Renal cortical epithelial cell (primary cell): ENCODE results near the gene REV3L. TPM values are rescaled to one million over a fixed set of nuclear protein-coding genes. Genes with fewer than 3 reads are reported as not detected.
A peak's percentile ranks its signal among the peaks of the same experiment; 100 is the strongest.

ENCODE experiments used
- DNase-seq: peaks from one replicate; pipeline ENCODE4 v3.0.0-alpha.2; 2011; ENCODE audit warnings: low read depth
- total RNA-seq: library from RNA; depleted of rRNA; stranded (reverse); fragments of >200 nt; gene quantifications from 2 replicates; pipeline ENCODE4 v1.2.3, GENCODE V29; 2014

REV3L gene
- total RNA-seq, 1 donor from 2014 or later: 41.9 TPM

GRCh38 chr6:111468329-111469012 is 14.5 kb downstream of the REV3L start:
- no peak for DNase-seq

DNA sequence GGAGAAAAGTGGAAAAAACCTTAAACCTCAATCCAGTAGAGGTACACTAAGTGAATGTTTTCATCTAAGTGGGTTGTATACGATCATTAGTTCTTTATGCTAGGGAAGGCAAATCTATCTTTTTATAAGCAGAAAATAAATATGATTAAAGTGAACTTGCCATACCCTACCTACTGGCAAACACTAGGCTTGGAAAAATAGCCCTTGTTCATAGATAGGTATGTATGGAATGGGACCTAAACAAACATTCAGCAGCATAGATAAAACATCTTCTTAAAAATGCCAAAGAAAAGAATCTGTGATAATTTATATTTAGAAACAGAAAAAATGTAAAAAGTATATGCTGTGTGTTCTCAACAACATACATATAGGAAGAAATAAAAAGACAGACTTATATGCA is 18.8 kb downstream of the REV3L start:
- DNase-seq: no peak

DNA sequence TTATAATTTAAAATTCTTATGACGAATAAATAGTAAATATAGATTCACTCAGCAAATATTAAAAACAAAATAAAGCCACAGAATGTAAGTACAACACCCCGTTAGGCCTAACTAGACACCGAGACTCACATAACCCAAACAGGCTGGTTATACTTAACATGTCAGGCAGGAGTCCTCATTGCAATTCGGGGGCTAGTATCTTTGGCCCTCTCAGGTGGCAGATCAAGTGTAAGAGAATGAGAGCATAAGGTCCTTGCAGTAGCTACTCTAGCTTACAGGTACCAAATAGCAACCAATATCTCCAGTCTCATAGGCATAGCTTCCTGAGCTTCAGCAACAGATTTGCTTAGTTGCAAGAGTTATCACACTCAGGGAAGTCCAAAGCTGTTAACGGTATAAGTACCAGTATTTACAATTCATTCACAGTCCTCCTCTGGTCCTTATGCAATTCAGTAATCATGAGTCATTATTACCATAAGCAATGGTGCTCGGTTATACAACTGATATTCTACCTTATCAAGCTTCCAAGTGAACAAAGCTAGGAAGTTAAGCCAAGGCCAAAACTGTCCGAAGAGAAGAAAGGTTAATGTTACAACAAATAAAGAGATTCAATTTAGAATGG is 20.1 kb downstream of the REV3L start:
- peak; percentile 78 for DNase-seq

DNA sequence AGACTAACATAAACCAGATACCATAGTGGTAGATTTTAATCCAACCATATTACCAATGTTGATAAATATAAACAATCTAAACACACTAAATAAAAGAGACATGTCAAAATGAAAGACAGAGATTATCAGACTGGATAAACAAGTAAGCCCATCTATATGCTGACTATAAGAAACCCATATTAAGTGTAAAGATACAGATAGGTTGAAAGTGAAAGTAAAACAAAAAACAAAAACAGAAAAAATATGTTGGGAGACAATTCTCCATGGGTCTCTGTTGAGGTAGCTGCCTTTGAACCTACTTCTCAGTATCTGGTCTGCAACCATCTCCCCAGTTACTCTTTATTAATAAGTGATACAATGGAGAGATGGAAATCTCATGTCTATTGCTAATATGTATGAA is 21.2 kb downstream of the REV3L start:
- no peak for DNase-seq

DNA sequence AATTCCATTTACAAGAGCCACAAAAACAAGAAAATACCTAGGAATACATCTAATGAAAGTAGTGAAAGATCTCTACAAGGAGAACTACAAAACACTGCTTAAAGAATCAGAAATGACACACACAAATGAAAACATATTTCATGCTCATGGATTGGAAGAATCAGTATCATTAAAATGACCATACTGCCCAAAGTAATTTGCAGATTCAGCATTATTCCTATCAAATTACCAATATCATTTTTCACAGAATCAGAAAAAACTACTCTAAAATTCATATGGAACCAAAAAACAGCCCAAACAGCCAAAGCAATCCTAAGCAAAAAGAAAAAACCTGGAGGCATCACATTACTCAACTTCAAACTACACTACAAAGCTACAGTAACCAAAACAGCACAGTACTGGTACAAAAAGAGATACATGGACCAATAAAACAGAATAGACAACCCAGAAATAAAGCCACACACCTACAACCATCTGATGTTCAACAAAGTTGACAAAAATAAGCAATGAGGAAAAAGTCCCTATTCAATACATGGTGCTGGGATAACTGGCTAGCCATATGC is 24.3 kb downstream of the REV3L start:
- DNase-seq: no peak

- DNase-seq: no peak
Measured at GRCh38 chr6:111456208-111456607, 26.8 kb downstream of the REV3L start.

DNA sequence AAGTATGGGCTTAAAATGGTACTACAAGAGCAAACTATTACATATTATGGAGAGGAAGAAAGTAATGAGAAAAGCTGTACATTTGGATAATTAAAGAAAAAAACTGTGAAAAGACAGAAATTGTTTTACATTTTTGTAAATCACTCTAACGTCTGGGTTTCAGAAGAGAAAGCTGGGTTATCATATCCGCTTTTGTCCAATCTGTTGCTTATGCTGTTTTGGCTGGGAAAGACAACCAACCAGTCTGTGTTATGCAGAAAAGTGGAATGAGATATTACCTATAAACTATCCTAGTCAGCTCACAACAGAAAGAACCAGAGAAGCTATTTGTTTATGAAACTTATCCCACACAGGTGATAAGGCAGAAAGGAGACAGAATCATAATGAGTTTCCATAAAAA is 32.4 kb downstream of the REV3L start:
- DNase-seq: no peak

DNA sequence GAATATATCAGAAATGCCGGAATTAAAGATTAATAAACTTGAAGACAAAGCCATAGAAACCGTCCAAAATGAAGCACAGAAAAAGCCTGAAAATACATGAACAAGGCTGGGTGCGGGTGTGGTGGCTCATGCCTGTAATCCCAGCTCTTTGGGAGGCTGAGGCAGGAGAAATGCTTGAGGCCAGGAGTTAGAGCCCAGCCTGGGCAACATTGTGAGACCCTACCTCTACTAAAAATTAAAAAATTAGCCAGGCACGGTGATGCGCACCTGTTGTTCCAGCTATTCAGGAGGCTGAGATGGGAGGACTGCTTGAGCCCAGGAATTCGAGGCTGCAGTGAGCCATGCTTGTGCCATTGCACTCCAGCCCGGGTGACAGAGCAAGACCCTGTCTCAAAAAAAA is 32.9 kb downstream of the REV3L start:
- DNase-seq: no peak

DNA sequence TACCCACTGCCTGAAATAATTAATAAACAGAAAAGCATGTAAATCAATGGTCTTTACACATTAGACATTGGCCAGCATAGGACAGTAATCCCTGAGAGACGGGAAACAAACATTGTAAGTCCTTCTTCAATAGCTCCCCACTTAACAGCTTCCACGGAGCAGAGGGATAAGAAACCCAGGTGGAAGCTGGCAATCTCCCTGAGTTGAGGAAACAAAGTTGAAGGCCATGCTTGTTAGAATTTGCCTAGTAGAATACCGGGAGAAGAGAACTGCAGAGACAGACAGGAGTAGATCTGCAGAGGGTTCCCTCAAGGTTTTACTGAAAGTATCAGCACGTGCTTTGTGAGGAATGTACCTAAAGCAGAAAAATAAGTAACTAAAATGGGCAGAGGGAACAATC is 33.9 kb downstream of the REV3L start:
- no peak for DNase-seq

DNA sequence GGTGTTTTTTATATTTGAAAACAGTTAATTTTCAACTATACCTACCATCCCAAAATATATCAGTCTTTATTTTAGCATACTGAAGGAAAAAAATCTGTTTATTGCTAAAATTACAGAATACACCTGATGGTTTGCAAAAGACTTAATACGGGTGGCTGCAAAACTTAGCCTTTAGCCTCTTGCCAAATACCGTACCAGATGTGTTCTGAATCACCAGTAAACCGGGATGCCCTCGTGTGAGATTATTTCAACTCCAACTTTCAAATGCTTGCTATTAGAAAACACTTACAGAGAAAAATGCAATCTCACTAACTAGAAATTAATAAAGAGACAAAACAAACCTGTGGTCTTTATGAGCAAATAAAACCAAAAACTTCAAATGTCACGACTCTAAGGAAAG is 36.0 kb downstream of the REV3L start:
- no peak for DNase-seq

- no peak for DNase-seq
Measured at GRCh38 chr6:111445861-111446267, 37.2 kb downstream of the REV3L start.

- DNase-seq: peak; percentile 61
Measured at GRCh38 chr6:111444794-111445193, 38.2 kb downstream of the REV3L start.

DNA sequence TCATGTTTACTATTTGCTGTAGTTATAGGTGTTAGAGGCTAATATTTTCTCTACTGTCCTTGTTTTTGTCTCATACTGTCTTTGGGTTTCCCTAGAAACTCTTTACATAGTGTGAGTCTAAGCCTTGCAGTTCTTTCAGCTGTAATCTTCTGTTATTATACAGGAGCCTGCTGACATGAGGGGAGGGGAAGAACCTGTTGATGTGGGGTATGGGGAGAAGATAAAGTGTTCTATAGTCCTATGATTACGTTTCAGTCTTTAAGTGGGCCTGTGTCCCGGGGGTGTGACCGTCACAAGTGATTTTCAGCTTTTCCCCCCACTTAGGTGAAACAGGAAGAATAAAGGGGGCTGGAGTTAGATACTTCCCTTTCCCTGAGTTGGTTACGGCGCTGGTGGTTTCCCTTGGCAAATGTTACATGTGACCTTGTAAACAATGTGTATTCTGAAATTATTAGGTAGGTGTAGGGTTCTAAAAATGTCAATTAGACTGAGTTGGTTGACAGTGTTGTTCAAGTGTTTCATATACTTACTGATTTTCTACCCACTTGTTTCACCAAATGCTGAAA is 41.3 kb downstream of the REV3L start:
- no peak for DNase-seq

DNA sequence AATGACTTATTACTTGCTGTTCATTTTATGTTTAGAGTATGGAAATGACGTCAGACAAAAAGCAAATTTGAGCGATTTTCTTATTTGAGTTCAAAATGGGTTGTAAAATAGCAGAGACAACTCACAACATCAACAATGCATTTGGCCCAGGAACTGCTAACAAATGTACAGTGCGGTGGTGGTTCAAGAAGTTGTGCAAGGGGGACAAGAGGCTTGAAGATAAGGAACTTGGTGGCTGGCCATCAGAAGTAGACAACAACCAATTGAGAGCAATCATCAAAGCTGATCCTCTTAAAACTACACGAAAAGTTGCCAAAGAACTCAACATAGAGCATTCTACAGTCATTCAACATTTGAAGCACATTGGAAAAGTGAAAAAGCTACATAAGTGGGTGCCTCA is 43.8 kb downstream of the REV3L start:
- no peak for DNase-seq

DNA sequence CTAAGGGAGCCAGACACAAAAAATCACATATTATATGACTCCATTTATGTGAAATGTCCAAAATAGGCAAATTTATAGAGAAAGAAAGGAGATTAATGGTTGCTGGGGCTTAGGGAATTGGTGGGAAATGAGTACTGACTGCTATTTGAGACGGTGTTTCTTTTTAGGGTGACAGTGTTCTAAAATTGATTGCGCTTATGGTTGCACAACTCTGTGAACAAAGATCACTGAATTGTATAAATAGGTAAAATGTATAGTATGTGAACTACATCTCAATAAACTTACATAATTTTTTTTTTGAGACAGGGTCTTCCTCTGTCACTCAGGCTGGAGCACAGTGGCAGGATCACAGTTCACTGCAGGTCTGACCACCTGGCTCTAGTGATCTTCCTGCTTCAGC is 45.4 kb downstream of the REV3L start:
- no peak for DNase-seq

- no peak for DNase-seq
Measured at GRCh38 chr6:111432511-111432910, 50.5 kb downstream of the REV3L start.

DNA sequence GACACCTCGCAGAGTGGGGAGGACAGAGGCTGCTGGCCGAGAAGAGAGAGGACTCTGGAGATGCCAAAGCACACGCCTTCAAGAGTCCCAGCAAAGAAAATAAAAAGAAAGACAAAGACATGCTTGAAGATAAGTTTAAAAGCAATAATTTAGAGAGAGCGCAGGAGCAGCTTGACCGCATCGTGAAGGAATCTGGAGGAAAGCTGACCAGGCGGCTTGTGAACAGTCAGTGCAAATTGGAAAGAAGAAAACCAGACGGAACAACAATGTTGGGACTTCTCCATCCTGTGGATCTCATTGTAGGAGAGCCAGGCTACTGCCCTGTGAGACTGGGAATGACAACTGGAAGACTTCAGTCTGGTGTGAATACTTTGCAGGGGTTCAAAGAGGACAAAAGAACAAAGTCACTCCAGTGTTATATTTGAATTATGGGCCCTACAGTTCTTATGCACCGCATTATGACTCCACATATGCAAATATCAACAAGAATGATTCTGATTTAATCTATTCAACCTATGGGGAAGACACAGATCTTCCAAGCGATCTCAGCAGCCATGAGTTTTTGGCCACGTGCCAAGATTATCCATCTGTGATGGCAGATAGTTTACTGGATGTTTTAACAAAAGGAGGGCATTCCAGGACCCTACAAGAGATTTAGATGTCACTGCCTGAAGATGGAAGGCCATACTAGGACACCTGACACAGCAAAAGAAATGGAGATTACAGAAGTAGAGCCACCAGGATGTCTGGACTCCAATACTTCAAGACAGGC is 52.2 kb downstream of the REV3L start:
- no peak for DNase-seq

DNA sequence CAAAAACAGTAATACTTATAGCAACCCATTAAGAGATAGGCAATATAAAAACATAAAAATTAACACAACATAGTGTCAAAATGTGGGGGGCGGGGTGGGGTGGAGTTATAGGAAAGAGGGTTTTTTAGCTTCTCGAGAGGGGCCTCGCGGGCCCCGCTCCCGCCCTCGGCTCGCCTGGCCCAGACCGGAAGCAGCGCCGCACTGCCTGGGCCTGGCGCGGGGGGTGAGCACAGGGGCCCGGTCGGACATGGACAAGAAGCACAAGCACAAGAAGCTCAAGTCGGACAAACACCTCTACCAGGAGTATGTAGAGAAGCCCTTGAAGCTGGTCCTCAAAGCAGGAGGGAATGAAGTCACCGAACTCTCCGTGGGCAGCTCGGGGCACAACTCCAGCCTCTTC is 53.4 kb downstream of the REV3L start:
- DNase-seq: no peak

DNA sequence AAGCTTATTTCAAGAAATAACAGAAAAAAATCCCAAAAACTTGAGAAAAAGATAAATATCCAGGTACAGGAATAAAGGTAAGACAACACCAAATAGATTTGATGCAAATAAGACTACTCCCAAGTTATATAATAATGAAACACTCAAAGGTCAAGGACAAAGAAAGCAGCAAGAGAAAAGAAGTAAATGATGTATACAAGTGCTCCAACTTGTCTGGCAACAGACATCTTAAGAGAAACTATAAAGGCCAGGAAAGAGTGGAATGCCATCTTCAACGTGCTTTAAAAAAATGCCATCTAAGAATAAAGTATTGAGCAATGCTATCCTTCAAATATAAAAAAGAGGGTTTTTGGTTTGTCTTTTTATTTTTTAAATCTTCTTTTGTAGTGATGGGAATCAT is 54.2 kb downstream of the REV3L start:
- DNase-seq: no peak

- DNase-seq: peak; percentile 78
Measured at GRCh38 chr6:111427341-111428116, 55.5 kb downstream of the REV3L start.

DNA sequence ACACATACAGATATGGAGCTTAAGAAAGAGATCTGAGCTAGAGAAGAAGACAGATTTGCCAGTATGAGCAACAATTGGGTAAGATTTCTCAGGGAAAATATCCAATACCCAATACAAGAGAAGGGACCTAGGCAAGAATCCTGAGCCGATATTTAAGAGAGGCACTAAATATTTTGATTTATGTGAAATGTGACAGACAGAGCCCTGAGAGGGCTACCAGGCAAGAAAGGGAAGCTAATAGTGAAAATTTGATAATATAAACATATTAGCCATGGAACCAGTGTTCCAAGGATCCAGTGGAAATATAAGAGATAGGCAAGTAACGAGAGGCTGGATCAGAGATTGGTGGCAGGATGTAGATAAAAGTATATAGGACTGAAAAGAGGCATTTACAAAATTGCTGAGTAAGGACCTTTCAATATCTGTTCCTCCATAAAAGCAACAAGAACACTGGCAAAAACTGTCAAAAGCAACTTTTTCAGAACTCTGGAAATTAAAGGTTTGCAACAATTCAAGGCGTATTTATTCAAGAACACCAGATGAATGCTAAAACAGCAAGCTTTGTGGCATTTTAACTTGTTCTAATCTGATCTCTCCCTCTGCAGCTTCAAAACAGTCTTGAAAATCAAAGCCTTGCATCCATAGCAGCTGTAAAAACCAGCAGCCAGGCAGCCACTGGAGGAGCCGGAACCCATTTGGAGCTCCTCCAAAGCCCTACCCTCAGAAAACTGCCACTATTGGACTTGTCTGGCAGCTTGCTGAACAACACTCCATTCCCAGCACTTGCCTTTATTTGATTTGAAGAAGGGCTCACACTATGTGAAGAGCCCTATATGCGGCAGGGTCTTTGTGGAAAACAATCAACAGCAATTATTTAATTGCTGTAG is 58.8 kb downstream of the REV3L start:
- peak; percentile 35 for DNase-seq
